H54 (cell line): Measurements from ENCODE around the gene RNF167.
"Not testable (repeated sequence)": the region's sequence is repeated elsewhere in the genome, so short reads cannot be mapped to it uniquely, and the experiment has no call there.

Experiments used
- DNase-seq: peaks from one replicate; pipeline ENCODE4 v3.0.0; 2011; ENCODE audit warnings: low spot score, mixed read lengths; ENCODE audit not compliant: insufficient read length
- FAIRE-seq: peaks from 3 replicates; lab custom pipeline; 2011; peaks lifted over from hg19 to GRCh38; lab: Jason Lieb, UNC
- POLR2A ChIP-seq: IDR thresholded peaks from 2 replicates; pipeline ENCODE4 v1.6.1; 2011; ENCODE audit warnings: low read depth, mild to moderate bottlenecking, low read length

RNF167 gene

GRCh38 chr17:4899341-4900230, 40.5 kb upstream of the RNF167 start, which contains the start of gene C17orf107:
Gene C17orf107 (plus strand): TSS chr17:4899536. CDS start chr17:4899763, 227 bp downstream.
- no peak for TF ChIP-seq POLR2A
- no peak for DNase-seq
- no peak for FAIRE-seq

- no peak for TF ChIP-seq POLR2A
- FAIRE-seq, result no peak
- DNase-seq, result no peak
These were observed 39.6 kb upstream of the RNF167 start for GRCh38 chr17:4900231-4901107.

- DNase-seq, result no peak
- TF ChIP-seq POLR2A, result no peak
- no peak for FAIRE-seq
These were observed 38.9 kb upstream of the RNF167 start for GRCh38 chr17:4901108-4901647.

GRCh38 chr17:4901648-4902344, 38.3 kb upstream of the RNF167 start:
- DNase-seq (no peak), FAIRE-seq (no peak)
- no peak for TF ChIP-seq POLR2A

- FAIRE-seq (no peak), DNase-seq (no peak)
- TF ChIP-seq POLR2A, result no peak
These were observed 37.5 kb upstream of the RNF167 start for GRCh38 chr17:4902540-4902939.

- FAIRE-seq (peak; percentile 30), DNase-seq (peak; percentile 52)
- TF ChIP-seq POLR2A, result no peak
These were observed 36.8 kb upstream of the RNF167 start, which contains the start of gene CHRNE for GRCh38 chr17:4903051-4903818. Gene CHRNE (minus strand): TSS chr17:4903098. CDS start chr17:4903063, 35 bp downstream.

- not testable (repeated sequence) for FAIRE-seq, DNase-seq
These were observed 33.4 kb upstream of the RNF167 start for GRCh38 chr17:4906642-4907041.

GRCh38 chr17:4908301-4908700, 31.8 kb upstream of the RNF167 start:
- FAIRE-seq, result no peak
- DNase-seq, result no peak
- TF ChIP-seq POLR2A, result no peak

GRCh38 chr17:4908711-4909496, 31.2 kb upstream of the RNF167 start:
- FAIRE-seq (no peak), DNase-seq (peak; percentile 85)
- no peak for TF ChIP-seq POLR2A

- TF ChIP-seq POLR2A, result no peak
- DNase-seq, result no peak
- FAIRE-seq, result no peak
These were observed 26.1 kb upstream of the RNF167 start for GRCh38 chr17:4913994-4914393.

GRCh38 chr17:4914551-4914950, 25.5 kb upstream of the RNF167 start:
- not testable (repeated sequence) for DNase-seq, FAIRE-seq

GRCh38 chr17:4919511-4920047, 20.5 kb upstream of the RNF167 start:
- FAIRE-seq (no peak), DNase-seq (no peak)
- TF ChIP-seq POLR2A, result no peak
